ENCODE data around the gene CADPS.

GRCh38 chr3:62571916-62572315 lies 303.3 kb downstream of the CADPS start:
- TF ChIP-seq CTCF (IDR thresholded peaks at IDR 0.05 in 8 of 11, conservative IDR thresholded peaks at IDR 0.05 in 3 of 11): no peak
- TF ChIP-seq POLR2A (IDR thresholded peaks at IDR 0.05): no peak
- TF ChIP-seq POLR2AphosphoS5 (IDR thresholded peaks at IDR 0.05): no peak
